ENCODE measurements around the gene DDIAS.

DNA sequence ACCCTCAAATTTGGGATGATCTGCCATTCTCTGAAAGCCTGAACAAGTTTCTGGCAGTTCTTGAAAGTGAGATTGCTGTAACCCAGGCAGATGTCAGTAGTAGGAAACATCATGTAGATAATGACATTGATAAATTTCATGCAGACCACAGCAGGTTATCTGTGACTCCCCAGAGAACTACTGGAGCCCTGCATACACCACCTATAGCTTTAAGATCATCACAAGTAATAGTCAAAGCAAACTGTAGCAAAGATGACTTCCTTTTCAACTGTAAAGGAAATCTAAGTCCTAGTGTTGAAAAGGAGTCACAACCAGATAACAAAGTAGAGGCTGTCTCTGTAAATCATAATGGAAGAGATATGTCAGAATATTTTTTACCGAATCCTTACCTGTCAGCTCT is 31.0 kb downstream of the DDIAS start:
- TF ChIP-seq, protein P1, sequence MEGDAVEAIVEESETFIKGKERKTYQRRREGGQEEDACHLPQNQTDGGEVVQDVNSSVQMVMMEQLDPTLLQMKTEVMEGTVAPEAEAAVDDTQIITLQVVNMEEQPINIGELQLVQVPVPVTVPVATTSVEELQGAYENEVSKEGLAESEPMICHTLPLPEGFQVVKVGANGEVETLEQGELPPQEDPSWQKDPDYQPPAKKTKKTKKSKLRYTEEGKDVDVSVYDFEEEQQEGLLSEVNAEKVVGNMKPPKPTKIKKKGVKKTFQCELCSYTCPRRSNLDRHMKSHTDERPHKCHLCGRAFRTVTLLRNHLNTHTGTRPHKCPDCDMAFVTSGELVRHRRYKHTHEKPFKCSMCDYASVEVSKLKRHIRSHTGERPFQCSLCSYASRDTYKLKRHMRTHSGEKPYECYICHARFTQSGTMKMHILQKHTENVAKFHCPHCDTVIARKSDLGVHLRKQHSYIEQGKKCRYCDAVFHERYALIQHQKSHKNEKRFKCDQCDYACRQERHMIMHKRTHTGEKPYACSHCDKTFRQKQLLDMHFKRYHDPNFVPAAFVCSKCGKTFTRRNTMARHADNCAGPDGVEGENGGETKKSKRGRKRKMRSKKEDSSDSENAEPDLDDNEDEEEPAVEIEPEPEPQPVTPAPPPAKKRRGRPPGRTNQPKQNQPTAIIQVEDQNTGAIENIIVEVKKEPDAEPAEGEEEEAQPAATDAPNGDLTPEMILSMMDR (IDR thresholded peaks at IDR 0.05; ENCODE audit: poor library complexity, severe bottlenecking), result no peak
- TF ChIP-seq POLR2AphosphoS5 (IDR thresholded peaks at IDR 0.05) (no peak), EZH2 (IDR thresholded peaks at IDR 0.05; ENCODE audit: borderline replicate concordance, insufficient read depth, low read length, poor library complexity, severe bottlenecking) (no peak), TAF1 (IDR thresholded peaks at IDR 0.05; ENCODE audit: low read depth) (no peak)

Measured in neural cell (in vitro differentiated cells).